NCI-H128 (cell line): Measurements from ENCODE around the gene NPM3.

Source experiments
- DNase-seq: peaks from one replicate; lab custom pipeline; 2025; ENCODE audit not compliant: unreplicated experiment; lab: John Stamatoyannopoulos, UW

Gene NPM3

DNA sequence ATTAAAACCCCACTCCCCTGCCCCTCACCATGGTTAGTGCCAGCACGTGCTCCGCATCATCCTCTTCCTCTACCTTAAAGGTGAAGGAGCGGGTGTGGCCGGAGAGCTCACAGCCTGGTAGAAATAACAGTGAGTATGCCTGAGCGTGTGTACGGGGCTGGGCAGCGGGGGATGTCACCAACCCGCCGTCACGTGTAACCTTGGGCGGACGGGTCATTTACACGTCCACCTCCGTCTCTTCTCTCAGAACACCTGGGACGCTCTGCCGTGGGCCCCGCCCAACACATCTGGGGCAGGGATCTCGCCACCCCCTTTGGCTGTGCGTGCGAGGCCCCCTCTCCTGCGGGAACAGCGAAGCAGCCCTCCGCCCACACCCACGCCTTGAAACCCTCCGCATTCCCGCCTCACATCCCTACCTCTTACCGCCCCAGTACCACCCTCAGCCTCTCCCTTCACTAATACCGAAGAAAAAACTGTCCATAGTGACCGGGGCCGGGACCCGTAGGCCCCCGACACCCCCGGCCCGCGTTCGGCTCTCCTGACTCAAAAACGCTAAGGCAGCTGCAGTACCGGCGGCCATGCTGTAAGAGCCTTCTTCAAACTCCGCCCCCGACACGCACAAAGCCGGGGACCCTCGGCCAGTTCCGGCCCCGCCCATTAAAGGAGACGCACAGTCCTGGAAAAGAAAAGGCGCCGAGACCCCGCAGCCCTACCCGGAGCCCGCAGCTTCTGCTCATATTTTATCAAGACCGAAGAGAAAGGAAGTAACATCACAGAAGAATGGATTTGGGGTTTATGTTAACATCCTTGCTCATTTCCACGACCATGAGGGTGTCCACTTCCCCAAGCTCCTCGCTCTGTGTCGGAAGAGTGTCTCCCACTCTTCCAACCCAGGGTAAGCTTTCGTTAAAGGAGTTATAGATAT, at the start of gene NPM3:
NPM3 (minus strand) TSS at position 636 of the 925 bp plus-strand sequence; CDS start at position 580, 56 bp downstream.
- DNase-seq: peak; percentile 54

DNA sequence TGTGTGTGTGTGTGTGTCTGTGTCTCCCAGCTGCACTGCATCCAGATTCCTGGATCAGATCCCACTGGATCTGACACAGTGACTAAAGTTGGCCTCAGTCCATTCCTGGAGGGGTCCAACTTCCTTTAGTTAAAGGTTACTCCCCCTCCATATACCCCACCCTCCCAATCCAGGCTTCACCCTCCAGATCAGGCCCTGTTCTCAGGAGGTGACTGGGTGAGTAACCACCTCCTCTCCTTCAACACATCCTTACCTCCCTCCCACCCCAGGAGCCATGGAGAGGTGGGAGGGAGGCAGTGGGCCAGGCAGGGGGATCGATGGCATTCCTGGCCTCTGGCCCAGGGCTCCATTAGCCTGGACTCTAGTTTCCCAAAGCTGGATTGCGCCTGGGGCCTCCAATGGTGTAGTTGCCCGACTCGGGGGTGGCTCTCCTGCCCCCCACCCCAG, 49.1 kb upstream of the NPM3 start:
- DNase-seq: no peak

DNA sequence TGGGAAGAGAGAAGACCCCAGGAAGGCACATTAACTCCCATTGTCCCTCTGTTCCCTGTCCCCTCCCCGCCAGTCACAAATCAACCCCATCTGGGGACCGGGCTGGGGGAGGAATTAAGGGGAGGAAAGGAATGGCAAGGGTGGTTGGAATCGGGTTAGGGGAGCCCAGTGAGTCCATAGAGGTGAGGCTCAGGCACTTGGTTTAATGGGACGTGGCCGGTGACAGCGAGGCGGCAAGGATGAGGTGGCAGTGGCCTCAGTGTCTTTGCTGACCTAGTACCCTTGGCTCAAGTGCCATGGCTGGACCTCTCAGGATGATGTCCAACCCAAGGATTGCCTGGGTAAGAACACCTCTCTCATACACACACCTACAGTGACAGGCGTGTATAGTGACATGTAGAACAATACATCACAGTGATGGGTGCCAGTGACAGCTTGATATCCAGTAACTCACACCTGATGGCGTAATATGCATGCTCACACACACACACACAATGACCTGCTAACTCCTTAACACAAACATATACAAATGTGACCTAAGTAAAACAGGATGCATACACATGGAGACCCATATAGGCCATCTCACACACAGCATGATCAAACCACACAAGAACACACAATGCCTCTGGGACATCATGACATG, 48.0 kb upstream of the NPM3 start:
- DNase-seq: no peak

- DNase-seq: peak; percentile 42
Measured at GRCh38 chr10:101830322-101831168, 47.3 kb upstream of the NPM3 start.

GRCh38 chr10:101829561-101830315, 46.5 kb upstream of the NPM3 start:
- no peak for DNase-seq

DNA sequence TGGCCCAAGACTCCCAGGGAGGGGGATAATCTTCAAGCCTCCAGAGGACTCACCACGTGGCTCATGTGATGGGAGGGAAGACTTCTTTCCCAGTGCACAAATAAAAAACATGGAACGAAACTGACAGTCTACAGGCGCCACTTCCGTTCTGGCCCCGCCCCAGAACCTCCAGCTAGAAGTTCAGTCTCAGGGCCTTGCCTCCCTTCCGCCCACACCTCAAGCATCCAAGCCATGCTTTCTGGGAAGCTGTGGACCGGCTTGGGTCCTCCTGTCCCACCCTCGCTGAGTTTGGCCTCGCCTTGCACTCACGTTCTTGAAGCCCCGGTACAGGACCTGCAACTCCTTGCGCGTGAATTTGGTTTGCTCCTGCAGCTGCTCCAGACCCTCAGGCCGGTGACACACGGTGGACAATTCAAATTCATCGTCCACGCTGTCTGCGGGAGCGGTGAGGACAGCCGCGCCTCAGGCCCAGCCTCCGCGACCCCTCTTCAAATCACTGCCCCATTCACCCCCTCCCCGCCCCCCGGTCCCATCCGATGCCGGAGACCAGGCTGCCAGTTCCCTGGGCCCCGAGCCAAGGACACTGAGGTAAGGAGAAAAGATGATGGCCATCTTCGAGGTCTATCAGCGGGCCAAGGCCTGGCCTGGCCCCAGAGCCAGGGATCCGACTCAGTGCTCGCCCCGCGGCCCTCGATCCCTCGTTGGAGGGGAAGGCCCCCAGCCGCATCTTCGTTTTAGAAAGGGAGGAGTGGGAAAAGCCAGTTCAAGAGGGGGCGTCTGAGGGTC, 45.7 kb upstream of the NPM3 start:
- no peak for DNase-seq

- DNase-seq: no peak
Measured at GRCh38 chr10:101827919-101828600, 44.8 kb upstream of the NPM3 start.

DNA sequence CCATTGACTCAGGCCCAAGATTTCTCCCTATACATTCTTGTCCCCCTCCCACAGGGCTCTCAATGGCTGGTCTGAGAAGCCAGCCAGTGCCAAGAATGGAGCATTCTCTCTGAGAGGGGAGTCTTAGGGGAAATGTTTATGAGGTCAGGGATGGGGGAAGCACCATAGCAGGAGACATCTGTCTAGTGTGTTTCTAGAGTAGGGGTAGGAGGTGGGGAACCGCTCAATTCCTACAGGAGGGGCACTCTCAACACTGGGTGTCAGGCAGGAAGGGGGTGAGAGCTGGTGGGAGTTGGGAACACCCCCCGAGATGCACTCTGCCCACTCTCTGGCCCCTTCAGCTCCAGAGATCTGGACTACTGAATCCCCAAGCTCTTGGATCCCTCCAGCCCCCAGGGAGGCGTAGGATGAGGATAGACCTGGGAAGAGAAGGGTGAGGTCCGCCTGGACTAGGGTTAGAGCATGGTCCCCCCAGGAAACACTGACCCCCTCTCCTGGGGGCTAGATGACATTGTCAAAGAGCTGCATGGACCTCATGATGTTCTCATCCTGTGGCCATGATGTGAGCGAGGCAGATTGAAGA, 43.7 kb upstream of the NPM3 start:
- no peak for DNase-seq

DNA sequence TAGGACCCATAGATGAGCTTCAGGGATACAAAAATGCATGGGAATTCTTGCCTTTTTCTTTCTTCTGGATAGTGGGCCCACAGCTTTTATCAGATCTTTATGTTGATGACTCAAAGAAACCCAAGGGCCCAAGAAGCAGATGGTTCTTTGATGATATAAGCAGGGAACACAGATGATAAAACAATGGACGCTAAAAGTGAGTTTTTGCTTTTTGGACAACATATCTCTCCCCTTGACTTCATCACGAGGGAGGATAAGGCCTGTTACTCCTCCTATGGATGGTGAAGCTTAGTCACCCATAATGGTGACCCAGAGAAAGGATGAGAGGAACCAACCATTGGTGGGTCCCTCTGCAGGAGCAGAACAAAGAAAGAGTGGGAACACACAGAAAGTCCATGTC, 41.5 kb upstream of the NPM3 start:
- DNase-seq: no peak

GRCh38 chr10:101818872-101819633, 35.8 kb upstream of the NPM3 start:
- DNase-seq: no peak

DNA sequence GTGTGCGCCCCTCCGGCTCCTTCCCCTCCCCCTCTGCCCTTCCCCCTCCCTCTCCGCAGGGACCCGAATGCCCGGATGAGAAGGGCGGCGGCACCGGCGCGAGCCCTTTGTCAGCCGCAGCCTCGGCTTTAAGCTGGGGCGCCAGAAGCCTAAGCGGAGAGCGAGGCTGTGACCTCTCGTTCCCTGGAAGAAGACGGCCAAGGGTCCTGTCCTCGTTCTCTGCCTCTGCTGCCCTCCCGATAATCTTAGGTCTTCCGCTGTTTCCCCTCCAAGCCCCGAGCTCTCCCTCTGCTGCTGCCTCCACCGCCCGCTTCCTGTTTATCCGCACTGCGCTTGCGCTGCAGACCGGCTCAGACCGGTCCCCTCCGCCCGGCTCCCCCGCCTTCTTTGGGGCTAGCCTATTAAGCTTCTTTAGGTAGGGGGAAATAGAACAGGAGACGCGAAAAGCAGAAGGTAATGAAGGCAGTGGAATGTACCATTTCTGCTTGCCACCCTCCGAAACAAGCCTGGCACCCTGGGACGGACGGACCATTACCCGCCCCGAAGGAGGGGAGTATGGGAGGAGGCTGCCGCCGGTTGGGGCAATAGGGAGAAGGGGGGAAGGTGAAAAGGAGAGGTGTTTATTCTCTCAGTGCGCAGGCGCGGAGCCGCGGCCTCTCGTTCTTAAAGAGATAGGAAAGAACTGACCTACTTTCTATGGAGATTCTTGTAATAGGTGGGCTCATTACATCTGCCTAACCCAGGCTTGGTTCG, 35.0 kb upstream of the NPM3 start, which contains the start of gene OGA:
OGA (minus strand) TSS at position 326 of the 753 bp plus-strand sequence. CDS start 422 bp downstream, outside the sequence.
- DNase-seq: peak; percentile 99

- DNase-seq: no peak
Measured at GRCh38 chr10:101817337-101818118, 34.3 kb upstream of the NPM3 start.

- DNase-seq: no peak
Measured at GRCh38 chr10:101816913-101817336, 33.7 kb upstream of the NPM3 start.

DNA sequence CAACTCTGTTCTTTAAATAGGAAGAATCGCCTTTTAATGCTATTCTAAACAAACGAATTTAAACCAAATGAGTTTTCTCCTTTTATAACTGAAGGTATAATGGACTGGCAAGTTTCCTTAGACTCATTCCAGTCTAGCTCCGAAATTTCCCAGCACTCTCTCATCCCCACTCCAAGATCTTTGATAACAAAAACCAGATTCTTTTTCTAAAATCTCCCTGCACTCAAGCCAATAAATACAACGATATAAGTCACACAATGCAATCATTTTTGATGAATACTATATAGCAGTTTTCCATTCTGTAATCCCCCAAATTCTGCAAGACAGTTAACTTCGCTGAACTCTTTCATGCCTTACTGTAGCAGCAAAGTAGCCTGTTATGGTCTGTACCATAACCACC, 33.1 kb upstream of the NPM3 start:
- no peak for DNase-seq

- no peak for DNase-seq
Measured at GRCh38 chr10:101814466-101815071, 31.3 kb upstream of the NPM3 start.

DNA sequence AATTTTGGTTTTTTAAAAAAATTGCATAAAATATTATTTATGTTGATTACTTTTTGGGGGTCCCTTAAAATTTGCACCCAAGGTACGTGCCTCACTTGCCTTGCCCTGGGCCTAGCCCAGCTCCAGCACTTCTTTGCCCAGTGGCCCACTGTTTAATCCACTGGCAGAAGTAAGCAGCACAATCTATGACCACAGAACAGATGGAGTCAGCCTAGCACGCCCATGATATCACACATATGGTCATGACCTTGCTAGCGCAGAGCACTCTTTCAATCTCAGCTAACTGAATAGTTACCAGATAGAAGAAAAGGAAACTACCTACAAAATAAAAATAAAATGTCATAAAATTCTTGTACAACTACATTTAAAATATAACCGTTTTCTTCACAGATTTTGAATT, 29.4 kb upstream of the NPM3 start:
- DNase-seq: no peak
